ENCODE measurements around the gene KMT5C.
A peak's percentile ranks its signal among the peaks of the same experiment; 100 is the strongest.

Gene KMT5C

GRCh38 chr19:55346725-55347441, 7.2 kb downstream of the KMT5C start:
- DNase-seq (ENCODE audit: low read depth in 2 of 2) = no peak

GRCh38 chr19:55347442-55348009, 7.8 kb downstream of the KMT5C start:
- DNase-seq (ENCODE audit: low read depth in 2 of 2) = no peak

GRCh38 chr19:55348317-55349034, 8.8 kb downstream of the KMT5C start:
- DNase-seq (ENCODE audit: low read depth in 2 of 2) = no peak

GRCh38 chr19:55350620-55351315, 11.1 kb downstream of the KMT5C start:
- DNase-seq (ENCODE audit: low read depth in 2 of 2) = no peak

- no peak for DNase-seq (ENCODE audit: low read depth in 2 of 2)
Observed at GRCh38 chr19:55352040-55352439, 12.4 kb downstream of the KMT5C start.

GRCh38 chr19:55352549-55353145, 13.0 kb downstream of the KMT5C start:
- no peak for DNase-seq (ENCODE audit: low read depth in 2 of 2)

- DNase-seq (ENCODE audit: low read depth in 2 of 2) = no peak
Observed at GRCh38 chr19:55353356-55353802, 13.7 kb downstream of the KMT5C start.

- peak in 1 of 2 donors; percentile 36 for DNase-seq (ENCODE audit: low read depth in 2 of 2)
Observed at GRCh38 chr19:55353803-55354697, 14.4 kb downstream of the KMT5C start.

- DNase-seq (ENCODE audit: low read depth in 2 of 2) = no peak
Observed at GRCh38 chr19:55354698-55355212, 15.1 kb downstream of the KMT5C start, which contains the start of gene COX6B2. Gene COX6B2 (minus strand): TSS chr19:55354719. CDS start chr19:55354521, 198 bp downstream.

GRCh38 chr19:55355213-55355821, 15.6 kb downstream of the KMT5C start:
- DNase-seq (ENCODE audit: low read depth in 2 of 2) = no peak

GRCh38 chr19:55358493-55358892, 18.8 kb downstream of the KMT5C start:
- no peak for DNase-seq (ENCODE audit: low read depth in 2 of 2)

GRCh38 chr19:55358943-55359908, 19.6 kb downstream of the KMT5C start:
- no peak for DNase-seq (ENCODE audit: low read depth in 2 of 2)

- DNase-seq (ENCODE audit: low read depth in 2 of 2) = no peak
Observed at GRCh38 chr19:55360902-55361301, 21.2 kb downstream of the KMT5C start.

- no peak for DNase-seq (ENCODE audit: low read depth in 2 of 2)
Observed at GRCh38 chr19:55362174-55362989, 22.7 kb downstream of the KMT5C start.

GRCh38 chr19:55362990-55363716, 23.5 kb downstream of the KMT5C start, which contains the start of gene GARIN5B:
Gene GARIN5B (minus strand): TSS chr19:55363260. CDS start chr19:55363066, 194 bp downstream.
- DNase-seq (ENCODE audit: low read depth in 2 of 2) = no peak

- DNase-seq (ENCODE audit: low read depth in 2 of 2) = no peak
Observed at GRCh38 chr19:55365245-55365644, 25.6 kb downstream of the KMT5C start.

GRCh38 chr19:55365964-55366363, 26.3 kb downstream of the KMT5C start:
- DNase-seq (ENCODE audit: low read depth in 2 of 2) = no peak

Data from stimulated activated CD4-positive, alpha-beta T cell treated with anti-CD3 and anti-CD28 coated beads, Interleukin-15, amount 100 ng/mL, for 48 hours (primary cell).